SK-N-DZ (cell line): ENCODE measurements around the gene NIPBL.
"Not testable (repeated sequence)": the region's sequence is repeated elsewhere in the genome, so short reads cannot be mapped to it uniquely, and the experiment has no call there.

Source experiments
- DNase-seq: peaks from one replicate; pipeline ENCODE4 v3.0.0-alpha.2; 2015; ENCODE audit warnings: low spot score

Gene NIPBL

DNA sequence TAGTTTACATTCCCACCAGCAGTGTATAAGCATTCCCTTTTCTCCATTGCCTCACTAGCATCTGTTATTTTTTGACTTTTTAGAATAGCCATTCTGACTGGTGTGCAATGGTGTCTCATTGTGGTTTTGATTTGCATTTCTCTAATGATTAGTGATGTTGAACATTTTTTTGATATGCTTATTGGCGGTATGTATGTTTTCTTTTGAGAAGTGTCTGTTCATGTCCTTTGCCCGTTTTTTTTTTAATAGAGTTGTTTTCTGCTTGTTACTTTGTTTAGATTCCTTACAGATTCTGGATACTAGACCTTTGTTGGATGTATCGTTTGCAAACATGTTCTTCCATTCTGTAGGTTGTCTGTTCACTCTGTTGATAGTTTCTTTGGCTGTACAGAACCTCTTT, 25.3 kb downstream of the NIPBL start:
- no peak for DNase-seq

DNA sequence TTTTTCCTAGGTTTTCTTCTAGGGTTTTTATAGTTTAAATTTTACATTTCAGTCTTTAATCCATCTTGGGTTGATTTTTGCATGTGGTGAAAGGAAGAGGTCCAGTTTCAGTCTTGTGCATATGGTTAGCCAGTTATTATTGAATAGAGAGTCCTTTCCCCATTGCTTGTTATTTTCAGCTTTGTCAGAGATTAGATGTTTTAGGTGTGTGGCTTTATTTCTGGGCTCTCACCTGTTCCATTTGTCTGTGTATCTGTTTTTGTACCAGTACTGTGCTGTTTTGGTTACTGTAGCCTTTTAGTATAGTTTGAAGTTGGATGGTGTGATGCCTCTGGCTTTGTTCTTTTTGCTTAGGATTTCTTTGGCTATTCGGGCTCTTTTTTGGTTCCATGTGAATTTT, 25.8 kb downstream of the NIPBL start:
- DNase-seq, result no peak

DNA sequence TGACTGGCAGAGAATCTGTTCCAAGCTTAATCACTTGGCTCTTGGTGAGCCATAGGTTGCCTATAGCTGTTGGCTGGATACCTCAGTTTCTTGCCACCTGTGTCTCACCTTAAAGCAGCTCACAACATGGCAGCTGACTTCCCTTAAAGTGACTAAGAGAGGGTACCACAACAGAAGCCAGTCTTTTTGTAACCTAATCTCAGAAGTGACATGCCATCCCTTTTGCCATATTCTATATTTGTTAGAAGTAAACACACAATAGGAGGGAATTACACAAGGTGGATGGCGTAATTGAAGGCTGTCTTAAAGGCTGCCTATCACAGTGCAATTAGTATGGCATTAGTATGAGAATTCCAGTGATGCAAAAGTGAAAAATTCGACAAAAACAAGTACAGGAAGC, 28.1 kb downstream of the NIPBL start:
- DNase-seq, result no peak

DNA sequence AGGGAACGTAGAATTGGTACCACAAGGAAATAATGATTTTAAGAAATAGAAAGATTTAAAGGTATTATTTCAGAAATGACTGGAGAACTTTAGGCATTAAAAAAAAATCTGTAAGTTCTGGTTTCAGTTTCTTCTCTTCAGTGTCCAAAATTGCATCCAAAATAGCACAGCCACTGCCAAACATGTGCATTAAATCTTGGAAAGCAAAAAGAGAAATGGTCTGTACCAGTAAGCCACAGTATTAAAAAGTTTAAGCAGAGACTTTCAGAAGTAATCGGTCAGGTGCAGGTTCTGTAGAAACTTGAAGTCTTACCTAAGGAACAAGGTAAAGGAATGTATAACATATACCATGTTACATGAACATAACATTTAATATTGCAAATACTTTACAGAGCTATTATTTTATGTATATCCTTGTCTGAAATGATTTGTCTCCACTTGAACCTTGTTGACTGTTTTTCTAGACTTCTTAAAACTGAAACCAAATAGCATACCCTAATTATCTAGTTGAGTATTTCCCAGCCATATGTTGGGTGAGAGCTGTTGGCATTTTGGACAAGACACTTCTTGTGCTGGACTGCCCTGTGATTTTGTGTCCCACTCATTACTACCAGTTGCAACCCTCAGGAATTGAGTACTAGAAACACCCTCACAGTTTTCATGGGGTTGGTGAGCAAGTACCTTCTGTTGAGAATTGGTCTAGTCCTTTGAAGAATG, 32.1 kb downstream of the NIPBL start:
- DNase-seq, result no peak

DNA sequence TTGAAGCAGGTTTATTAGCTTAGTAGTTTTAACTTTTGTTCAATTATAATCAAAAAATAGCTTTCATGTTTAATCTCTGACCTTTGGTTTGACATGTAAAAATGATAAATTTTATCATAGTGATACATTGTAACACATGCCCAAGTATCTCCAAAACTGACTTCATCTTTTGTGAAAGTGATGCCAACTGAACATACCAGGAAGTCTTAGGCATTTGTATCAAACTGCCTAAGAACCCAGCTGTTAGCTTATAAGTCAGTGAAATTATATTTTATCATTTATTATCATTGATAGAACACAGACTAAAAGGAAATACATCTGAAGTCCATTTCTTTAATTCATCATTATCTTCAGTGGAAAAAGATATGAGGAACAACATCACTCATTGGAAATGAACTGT, 39.1 kb downstream of the NIPBL start:
- no peak for DNase-seq

DNA sequence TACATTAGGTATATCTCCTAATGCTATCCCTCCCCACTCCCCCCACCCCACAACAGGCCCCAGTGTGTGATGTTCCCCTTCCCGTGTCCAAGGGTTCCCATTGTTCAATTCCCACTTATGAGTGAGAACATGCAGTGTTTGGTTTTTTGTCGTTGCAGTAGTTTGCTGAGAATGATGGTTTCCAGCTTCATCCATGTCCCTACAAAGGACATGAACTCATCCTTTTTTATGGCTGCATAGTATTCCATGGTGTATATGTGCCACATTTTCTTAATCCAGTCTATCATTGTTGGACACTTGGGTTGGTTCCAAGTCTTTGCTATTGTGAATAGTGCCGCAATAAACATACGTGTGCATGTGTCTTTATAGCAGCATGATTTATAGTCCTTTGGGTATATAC, 40.0 kb downstream of the NIPBL start:
- DNase-seq, result not testable (repeated sequence)

DNA sequence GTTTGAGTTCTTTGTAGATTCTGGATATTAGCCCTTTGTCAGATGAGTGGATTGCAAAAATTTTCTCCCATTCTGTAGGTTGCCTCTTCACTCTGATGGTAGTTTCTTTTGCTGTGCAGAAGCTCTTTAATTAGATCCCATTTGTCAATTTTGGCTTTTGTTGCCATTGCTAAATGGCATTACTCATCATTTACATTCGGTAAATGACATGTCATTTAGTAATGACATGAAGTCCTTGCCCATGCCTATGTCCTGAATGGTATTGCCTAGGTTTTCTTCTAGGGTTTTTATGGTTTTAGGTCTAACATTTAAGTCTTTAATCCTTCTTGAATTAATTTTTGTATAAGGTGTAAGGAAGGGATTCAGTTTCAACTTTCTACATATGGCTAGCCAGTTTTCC, 40.8 kb downstream of the NIPBL start:
- not testable (repeated sequence) for DNase-seq

DNA sequence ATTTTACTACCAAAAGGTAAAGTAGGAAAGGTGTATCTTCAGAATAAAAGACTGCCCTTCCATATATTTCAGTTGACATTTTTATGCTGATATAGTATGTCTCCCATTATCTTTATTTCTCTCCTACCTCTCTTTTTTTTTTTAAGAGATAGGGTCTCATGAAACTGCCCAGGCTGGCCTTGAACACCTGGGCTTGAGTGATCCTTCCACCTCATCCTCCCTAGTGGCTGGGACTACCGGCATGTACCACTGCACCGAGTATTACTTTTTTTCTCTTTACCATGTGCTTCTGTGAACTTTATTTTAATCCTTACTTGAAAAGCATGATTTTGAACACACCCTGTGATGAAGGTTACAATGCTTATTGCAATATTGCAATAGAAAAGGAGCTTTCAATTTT, 42.7 kb downstream of the NIPBL start:
- DNase-seq, result no peak

DNA sequence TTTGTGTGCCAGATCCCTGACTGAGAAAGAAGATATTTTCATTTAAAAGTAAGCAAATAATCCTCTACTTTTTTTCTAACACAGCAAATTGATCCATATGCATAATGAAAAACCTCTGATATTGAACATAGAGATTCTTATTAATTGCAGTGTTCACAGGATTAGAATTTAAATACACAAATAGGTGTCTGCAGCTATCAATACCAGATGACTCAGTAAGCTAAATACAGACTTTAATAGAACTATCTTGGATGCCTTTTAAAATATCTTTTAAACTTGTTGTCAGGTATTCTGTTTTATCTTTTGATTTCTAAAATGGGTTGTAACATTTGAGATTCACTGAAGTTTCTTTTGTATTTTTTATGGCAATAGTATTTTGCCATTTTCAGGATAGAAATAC, 43.1 kb downstream of the NIPBL start:
- no peak for DNase-seq

DNA sequence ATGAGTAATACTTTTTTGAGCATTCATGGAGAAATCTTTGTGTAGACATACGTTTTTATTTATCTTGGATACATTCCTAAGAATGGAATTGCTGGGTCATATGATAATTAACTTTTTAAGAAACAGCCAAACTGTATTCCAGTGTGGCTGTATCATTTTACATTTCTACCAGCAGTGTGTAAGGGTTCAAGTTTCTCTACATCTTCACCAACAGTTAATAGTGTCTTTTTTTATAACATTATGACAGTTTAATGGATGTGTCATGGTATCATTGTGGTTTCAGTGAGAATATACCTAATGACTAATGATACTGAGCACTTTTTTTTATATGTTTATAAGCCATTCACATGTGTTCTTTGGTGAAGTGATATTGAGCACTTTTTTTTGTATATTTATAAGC, 52.4 kb downstream of the NIPBL start:
- DNase-seq, result no peak

DNA sequence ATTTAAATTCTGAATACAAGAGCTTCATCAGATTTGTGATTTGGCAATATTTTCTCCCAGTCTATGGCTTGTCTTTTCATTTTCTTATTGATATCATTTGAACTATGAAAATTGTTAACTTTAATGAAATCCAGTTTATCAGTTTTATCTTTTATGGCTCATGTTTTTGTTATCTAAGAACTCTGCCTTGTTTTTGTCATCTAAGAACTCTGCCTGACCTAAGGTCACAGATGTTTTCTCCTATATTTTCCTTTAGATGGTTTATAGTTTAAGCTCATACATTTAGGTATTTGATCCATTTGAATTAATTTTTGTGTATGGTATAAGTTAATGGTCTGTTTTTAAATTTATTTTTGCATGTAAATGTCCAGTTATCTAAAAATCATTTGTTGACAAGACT, 52.9 kb downstream of the NIPBL start:
- no peak for DNase-seq

DNA sequence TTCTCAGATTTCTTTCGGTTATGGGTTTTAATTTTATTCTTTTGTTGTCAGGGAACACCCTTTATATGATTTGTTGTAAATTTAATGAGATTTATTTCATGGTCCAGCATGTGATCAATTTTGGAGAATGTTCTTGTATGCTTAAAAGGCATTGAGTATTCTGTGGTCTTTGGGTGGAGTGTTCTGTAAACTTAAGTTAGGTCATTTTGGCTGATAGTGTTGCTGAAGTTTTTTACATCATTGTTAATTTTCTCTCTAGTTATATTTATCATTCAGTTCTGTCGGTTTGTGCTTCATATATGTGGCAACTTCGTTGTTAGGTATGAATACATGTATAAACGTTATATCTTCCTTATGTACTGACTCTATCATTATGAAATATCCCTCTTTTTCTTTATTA, 55.5 kb downstream of the NIPBL start:
- no peak for DNase-seq

DNA sequence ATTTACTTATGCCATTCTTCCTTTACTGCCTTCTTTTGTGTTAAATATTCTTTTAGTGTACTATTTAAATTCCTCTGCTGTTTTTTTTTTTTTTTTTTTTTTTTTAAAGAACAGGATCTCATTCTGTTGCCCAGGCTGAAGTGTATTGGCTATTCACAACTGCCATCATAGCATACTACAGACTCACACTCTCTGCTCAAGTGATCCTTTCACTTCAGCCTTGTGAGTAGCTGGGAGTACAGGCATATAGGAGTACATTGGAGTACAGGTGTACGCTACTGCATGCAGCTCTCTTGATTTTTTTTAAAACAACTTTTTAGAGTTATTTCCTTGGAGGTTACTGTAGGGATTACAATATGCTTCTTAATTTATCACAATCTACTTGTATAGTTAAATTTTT, 56.1 kb downstream of the NIPBL start:
- DNase-seq, result no peak

DNA sequence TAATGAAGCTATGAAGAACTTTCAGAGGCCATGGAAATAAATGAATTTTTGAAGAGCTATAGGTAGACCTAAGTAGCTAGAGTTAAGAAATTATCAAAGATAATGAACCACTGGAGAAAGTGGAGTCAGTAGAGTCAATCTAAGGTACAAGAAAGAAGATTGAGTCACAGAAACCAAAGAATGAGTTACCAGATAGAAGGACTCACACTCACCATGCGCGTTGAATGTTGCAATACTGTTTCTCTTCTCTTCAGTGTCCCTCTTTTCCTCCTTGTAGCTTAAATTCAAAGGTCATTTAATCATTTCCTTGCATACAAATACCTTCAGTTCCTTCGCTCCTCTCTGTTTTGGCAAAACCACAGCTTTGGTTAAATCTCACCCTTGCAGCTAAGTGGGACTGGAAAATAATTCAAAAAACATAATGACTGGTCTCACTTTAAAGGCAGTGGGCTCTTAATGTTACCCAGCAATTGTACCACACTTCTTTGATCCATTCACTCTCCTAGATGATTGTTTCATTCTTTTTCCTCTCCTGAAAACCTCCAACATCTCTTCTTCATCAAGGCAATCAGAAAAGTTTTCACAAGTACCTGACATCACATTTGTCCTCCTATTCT, 58.3 kb downstream of the NIPBL start:
- DNase-seq, result no peak

DNA sequence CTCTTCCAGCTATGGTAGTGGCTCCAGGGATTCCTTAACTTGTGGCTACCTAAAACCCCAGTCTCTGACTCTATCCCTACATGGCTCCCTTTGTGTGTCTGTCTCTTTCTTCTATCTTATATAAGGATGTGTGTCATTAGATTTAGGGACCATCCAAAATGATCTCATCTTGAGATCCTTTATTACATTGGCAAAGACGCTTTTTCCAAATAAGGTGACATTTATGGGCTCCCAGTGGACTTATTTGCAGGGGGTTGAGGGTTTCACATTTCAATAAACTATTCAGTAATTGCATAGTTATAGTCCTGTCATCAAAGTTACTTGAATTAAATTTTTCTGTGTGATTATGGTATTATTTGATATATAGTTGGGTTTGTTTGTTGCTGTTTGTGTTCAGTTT, 59.2 kb downstream of the NIPBL start:
- no peak for DNase-seq

DNA sequence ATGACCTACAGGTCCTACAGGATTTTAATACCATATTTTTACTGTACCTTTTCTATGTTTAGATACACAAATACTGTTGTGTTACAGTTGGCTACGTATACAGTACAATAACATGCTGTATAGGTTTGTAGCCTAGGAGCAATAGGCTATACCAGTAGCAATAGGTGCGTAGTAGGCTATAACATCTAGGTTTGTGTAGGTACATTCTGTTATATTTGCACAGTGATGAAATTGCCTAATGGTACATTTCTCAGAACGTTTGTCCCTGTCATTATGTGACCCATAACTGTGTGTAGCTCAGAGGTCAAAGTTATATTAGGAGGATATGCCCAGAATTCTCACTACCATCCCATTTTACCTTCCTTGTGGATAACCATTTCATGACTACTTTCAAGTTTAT, 59.7 kb downstream of the NIPBL start:
- no peak for DNase-seq

DNA sequence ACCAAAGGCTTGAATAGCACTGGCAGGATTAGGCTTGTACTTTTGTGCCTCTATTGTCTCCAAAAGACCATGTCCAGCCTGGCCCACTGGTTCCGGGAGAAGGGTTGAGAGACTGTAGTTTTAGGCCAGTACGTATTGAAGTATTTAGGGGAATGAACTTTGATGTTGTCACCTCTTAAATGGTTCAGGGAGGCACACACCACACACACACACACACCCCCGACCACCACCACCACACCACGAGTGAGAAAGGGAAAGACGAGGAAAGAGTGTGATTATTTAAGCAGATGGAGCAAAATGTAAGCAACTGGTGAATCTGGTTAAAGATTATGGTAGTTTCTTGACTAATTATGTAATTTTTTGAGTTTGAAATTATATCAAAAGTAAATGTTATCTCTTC, 61.6 kb downstream of the NIPBL start:
- no peak for DNase-seq

DNA sequence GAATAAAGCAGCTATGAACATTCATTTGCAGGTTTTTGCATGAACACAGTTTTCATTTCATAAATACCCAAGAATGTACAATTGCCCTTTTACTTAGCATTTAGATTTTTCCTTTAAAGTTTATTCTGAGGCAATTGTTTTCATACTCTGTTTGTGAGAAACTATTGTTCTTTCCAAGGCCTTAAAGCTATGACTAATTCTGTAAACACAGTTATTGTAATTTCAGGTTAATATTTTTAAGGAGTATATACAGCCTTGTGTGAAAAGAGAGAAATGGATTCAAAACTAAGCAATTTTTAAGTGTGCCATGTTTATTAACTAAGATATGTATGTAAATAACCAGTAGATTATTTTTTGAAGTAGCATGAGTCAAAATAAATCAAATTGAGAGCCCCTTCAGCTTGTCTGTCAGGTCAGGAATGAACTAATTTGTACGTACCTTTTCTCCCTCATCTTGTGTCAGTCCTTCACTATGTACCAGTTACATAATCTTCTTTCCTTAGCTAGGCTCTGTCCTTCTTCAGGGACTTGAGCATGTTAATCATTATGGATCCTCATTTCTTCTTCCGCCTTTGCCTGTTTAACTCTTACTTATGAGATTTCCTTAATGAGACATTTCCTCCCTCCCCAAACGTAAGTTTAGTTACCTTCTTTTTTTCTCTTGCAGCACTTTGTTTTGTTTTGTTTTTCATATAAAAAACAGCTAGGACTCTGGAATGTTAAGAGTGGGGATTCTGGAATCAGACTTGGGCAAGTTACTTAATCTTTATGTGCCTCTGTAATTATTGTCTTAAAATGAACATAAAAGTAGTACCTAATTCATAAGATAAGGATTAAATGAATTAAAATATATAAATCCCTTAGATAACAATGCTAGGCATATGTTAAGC, 63.6 kb downstream of the NIPBL start:
- DNase-seq, result no peak

DNA sequence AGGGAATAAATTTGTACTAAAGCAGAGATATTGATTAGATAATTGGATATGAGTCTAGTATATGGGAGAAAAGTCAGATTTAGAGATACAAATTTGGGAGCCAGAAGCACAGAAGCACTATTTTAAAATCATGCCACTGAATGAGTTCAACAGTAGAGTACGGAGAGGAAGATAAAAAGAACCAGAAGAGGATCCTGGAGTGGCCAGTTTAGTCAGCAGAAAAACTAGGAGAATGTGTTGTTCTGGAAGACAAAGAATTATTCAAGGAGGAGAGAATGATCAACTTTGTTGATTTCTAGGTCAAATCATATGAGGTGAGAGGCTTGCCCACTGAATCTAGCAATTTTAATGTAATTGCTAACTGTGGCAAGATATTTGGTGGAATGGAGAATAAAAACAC, 67.0 kb downstream of the NIPBL start:
- no peak for DNase-seq

DNA sequence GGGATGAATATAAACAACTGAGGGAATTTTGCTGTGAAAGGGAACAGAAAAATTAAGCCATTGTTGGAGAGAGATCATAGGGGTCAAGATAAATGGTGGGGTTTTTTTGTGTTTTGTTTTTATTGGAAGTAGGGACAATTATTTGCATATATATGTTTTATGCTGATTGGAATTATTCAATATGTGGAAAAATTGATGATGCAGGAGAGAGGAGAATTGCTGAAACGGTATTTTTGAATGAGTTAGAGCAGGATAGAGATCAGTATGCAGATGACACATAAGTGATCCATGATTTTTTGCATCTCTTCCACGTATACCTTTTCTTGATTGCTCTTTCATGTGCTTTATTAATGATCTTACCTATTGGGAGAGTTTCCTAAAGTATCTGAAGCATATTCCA, 67.5 kb downstream of the NIPBL start:
- no peak for DNase-seq

DNA sequence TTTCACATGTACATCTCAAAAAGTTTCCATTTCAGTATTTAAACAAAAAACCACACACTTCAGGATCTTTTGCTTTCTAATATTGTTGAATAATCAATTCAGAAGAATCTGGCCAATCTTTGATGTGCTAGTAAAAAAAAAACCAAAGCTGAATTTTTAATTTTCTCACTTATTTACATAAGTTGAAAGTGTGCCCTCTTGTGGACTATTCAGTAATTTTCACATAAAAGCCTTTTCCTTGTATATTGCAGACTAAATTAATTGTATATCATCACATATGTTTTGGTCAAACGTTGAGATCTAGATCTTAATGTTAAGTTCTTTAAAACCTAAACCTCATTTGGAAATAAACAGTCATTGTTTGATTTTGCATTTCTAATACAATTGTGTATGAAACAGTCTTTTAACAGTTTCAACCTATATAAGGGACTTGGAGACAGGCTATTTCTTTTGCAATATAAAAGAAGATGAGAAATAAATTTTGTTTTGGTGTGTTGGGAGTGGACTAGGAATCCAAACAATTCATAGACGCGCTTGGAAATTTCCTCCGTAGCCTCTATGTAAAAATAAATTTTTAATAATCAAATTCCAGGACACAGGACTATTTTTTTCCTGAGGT, 68.1 kb downstream of the NIPBL start:
- DNase-seq, result peak; percentile 59

DNA sequence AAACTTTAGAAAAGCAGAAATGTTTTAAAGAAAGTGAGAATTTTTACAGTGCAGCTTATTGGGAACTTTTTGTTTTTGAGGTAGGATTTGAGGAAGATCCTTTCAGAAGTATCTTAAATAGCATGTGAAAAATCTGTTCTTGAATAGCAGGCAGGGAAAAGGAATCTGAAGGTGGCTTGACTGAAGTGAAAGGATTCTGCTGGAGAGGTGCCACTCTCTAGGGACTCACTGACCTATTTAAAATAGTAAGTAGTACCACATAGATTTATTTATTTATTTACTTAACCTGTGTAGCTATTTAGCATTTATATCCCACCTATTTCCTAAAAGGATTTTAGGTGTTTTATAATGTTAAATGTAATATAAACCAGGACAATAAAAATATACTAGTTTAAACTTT, 69.1 kb downstream of the NIPBL start:
- DNase-seq, result no peak
